Hematopoietic multipotent progenitor cell (in vitro differentiated cells): ENCODE data around the gene PDE11A. TPM values are rescaled to one million over a fixed set of nuclear protein-coding genes. Genes with fewer than 3 reads are reported as not detected.

Experiments used
- DNase-seq, 3 donors: peaks; one replicate each; pipeline ENCODE4 v3.0.0-alpha.2; 2011 to 2015; ENCODE audit warnings: low read depth in 2 of 3, low spot score in 2 of 3
- total RNA-seq: library from RNA; depleted of rRNA; stranded (reverse); fragments of >200 nt; gene quantifications from one replicate; pipeline ENCODE4 v1.2.3, GENCODE V29; 2012

PDE11A gene
- total RNA-seq, 1 donor: under 0.01 TPM

DNA sequence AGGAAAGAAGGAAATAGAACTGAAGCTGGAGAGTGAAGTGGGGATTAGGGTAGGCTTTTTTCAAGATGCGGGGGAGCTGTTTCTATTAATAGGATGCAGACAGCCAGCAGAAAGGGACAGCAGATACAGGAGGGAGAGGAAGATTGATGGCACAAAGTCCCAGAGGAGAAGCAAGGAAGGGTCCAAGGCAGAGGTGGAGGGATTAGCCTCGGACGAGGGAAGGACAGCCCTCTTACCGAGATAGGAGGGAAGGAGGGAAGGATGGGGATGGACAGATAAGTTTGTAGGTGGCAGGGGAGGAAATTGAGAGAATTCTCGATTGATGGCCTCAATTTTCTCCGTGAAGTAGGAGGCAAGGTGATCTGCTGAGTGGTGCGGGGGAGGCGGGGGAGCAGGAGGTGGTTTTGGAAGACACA is 362.6 kb downstream of the PDE11A start:
- DNase-seq: no peak

- no peak for DNase-seq
These were observed 363.7 kb downstream of the PDE11A start for GRCh38 chr2:177708660-177709444.

- no peak for DNase-seq
These were observed 364.5 kb downstream of the PDE11A start for GRCh38 chr2:177708106-177708505.

- DNase-seq: no peak
These were observed 366.9 kb downstream of the PDE11A start for GRCh38 chr2:177705511-177706173.

GRCh38 chr2:177703159-177703558 is 369.4 kb downstream of the PDE11A start:
- no peak for DNase-seq

GRCh38 chr2:177698281-177698680 is 374.3 kb downstream of the PDE11A start:
- DNase-seq: no peak

DNA sequence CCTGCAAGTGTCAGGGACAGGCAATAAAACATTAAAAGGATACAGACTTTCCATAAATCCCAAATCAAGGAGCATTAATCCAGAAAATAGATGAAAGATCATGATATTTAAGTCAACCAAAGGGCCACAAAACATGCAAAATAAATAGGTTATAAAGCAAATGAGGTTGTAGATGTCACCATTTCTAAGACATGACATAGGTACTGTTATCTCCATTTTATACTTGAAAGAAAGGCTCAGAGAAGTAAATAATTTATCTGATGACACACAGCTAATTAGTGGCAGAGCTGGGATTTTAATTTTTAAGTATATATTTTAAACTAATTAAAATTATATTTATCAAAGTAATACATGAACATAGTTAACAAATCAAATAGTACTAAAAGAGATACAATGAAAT is 378.2 kb downstream of the PDE11A start:
- DNase-seq: no peak

- DNase-seq: peak in 1 of 3 donors; percentile 54
These were observed 378.8 kb downstream of the PDE11A start for GRCh38 chr2:177693658-177694339.

GRCh38 chr2:177692783-177693269 is 379.8 kb downstream of the PDE11A start:
- peak in 1 of 3 donors; percentile 3 for DNase-seq

- DNase-seq: no peak
These were observed 380.4 kb downstream of the PDE11A start for GRCh38 chr2:177692042-177692782.

DNA sequence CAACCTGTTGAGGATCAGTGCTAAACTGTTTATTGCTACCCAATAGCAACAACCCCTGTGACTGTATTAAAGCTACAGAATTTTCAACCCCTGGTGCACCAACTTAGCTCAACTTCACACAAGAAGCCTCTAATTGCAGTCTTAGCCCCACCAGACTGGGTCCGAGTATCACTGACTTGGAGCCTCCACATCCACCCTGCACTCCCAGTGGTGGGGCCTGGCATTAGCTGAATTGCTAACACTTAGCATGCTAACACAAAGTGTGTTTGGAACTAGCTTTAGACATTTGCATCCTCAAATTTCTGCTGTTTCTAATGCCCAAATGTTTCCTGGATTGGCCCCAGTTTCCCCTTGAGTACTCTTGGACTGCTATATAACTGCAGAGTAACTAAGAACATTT is 381.4 kb downstream of the PDE11A start:
- no peak for DNase-seq

DNA sequence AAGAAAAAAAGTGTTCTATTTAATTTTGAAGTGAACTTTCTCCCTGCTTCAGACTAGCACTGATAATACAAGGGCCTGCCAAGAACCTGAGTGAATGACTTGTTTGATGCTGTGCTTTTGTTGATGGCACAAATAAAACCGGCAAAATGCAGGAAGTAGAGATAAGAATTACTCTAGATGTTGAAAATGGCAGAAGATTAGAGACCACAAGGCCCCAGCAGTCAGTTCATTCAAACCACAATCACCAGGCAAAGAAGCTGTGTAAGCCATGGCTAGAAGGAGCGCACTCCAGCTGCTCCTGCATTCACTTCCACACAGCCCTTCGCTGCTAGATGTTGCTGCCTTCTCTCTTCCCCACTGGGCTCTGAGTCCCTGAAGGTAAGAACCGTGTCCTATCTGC is 383.0 kb downstream of the PDE11A start:
- DNase-seq: peak in 2 of 3 donors; percentile 48 to 73

DNA sequence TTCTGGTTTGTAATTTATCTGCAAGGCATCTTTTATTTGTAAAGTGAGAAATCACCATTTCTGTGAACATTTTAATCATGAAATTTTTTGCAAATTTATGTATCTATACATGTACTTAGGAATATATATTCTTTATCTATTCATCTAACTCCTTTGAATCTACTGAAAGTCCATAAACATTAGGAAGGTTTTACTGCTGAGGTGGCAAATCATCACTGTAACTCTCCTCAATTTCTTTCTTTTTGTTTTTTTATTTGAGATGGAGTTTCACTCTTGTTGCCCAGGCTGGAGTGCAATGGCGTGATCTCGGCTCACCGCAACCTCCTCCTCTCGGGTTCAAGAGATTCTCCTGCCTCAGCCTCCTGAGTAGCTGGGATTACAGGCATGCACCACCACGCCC is 383.7 kb downstream of the PDE11A start:
- DNase-seq: no peak

DNA sequence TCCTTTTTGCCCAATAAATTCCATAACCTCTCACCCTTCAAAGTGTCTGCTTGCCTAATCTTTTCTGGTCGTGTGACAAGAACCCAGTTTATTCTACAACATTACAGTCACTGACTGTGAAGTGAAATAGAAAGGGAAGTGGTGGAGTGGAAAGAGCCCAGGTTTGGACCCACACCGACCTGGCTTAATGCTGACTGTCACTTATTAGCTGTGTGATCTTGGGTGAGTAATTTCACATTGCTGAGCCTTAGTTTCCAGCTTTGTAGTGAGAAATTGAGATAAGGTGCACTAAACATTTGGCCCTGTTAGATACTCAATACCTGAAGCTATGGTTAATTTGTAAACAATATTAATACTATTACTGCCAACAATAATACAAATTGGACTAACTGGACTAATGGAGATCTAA is 388.9 kb downstream of the PDE11A start:
- no peak for DNase-seq

DNA sequence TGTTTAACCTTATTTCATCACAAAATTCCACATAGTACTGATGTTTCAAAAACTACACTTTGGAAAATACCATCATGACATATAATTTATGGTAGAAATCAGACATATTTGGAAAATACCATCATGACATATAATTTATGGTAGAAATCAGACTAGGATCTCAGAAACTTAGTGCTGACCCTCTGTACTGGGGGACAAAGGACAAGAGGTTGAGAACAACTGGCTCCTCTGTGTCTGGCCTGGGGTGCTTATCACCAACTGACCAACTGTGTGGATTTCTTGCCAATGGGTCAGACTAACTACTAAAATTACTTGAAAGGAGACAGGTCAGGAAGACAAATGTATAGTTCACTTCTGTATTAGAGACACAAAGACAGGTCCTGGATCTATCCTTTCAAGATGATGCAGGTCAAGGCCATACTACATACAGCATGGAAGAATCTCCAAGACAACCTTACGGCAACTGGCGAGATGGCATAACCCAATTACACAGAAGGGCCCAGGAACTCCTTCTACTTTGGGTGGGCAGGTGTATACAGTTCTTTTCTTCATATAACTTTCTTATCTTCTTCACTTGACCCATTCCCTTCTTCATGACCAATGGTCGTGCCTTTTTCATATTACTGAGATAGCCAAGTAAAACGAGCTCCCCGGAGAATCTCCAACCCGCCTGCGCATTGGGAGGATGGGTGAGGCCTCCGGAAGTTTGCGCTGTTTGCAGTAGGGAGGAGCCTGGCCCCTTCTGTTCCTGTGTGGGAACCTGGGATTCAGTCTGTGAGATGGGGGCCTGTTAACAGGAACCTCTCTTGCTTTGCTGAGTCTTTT is 389.5 kb downstream of the PDE11A start:
- DNase-seq: no peak

DNA sequence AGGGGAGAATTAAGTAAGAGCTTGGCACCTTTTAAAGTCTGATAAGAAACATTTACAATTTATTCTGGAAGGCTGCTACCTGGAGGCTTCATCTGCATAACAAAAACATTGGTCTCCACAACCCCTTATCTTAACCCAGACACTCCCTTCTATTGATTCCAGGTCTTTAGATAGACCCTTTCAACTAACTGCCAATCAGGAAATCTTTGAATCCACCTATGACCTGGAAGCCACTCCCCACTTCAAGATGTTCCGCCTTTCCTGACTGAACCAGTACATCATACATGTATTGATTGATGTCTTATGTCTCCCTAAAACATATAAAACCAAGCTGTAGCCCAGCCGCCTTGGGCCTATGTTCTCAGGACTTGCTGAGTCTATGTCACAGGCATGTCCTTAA is 390.6 kb downstream of the PDE11A start:
- no peak for DNase-seq

DNA sequence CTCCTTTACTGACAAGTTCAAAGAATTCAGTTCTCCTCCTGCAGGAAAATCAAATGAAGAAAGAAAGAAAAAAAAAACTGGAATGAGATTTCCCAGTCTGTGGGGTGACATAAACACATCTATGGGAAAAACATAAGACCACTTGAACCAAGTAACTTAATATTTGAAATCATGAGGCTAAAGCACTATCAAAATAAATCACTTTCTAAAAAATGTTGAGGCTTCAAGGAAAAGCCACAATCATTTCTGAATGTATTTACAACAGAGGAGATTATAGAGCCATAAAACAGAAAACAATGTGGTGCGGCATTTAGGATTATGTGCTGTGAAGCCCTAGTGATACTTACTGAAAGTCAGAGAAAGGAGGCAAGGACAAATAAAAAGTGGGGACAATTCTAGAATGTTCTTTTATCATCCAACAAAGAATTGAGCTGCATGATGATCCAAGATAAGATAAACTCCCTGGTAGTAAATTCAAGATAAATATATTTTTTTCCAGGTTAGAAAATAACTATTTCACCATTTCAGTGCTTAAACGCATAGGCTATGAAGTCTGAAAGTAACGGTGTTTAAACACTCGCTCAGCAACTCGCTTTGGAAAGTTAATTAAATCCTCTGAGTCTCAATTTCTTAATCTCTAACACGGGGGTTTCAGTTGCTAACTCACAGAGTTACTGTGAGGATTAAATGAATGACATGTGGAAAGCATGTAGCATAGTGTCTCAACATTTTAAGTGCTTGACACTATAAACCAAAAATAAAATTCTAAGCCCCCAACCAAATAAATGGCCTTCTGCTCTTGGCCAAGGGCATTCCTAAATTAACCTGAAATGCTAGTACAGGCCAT is 391.5 kb downstream of the PDE11A start:
- no peak for DNase-seq

- DNase-seq: no peak
These were observed 392.7 kb downstream of the PDE11A start for GRCh38 chr2:177679611-177680605.
